Ishikawa (cell line): Measurements from ENCODE around the gene KTN1.

Experiments used
- RAD21 ChIP-seq: IDR thresholded peaks from 2 replicates; pipeline ENCODE4 v1.6.1; 2012; ENCODE audit warnings: low read depth
- TCF12 ChIP-seq: IDR thresholded peaks from 2 replicates; pipeline ENCODE4 v1.6.1; 2012; ENCODE audit warnings: low read depth
- TF ChIP-seq, protein P1 (sequence below): IDR thresholded peaks from 2 replicates; pipeline ENCODE4 v1.6.1; 2012

DNA sequence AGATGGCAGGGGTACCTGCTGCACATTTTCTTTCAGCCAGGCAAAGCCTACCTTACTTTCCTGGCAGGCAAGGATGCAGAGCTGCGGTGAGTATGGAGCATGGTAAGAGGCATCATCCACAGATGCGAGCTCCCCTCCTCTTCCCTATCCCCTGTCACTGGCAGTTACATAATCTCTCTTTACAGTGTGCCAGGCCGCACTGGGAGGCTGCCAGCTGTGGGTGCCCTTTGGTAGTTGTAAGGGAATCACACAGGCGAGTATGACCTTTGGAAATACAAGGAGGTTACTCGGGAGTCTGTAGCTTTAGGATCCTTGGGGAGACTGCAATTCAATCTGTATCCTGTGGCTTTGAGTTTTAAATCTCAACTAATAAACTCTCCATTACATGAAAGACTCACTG lies 132.5 kb downstream of the KTN1 start:
- TF ChIP-seq TCF12: no peak
- no peak for TF ChIP-seq RAD21
- TF ChIP-seq, protein P1, sequence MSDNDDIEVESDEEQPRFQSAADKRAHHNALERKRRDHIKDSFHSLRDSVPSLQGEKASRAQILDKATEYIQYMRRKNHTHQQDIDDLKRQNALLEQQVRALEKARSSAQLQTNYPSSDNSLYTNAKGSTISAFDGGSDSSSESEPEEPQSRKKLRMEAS: no peak
